Aortic smooth muscle cell (primary cell): Measurements from ENCODE around the gene FLOT1. TPM values are rescaled to one million over a fixed set of nuclear protein-coding genes. Genes with fewer than 3 reads are reported as not detected.

Experiments used
- total RNA-seq: library from RNA; depleted of rRNA; stranded (reverse); fragments of >200 nt; gene quantifications from 2 replicates; pipeline ENCODE4 v1.2.3, GENCODE V29; 2014

Gene FLOT1, protein sequence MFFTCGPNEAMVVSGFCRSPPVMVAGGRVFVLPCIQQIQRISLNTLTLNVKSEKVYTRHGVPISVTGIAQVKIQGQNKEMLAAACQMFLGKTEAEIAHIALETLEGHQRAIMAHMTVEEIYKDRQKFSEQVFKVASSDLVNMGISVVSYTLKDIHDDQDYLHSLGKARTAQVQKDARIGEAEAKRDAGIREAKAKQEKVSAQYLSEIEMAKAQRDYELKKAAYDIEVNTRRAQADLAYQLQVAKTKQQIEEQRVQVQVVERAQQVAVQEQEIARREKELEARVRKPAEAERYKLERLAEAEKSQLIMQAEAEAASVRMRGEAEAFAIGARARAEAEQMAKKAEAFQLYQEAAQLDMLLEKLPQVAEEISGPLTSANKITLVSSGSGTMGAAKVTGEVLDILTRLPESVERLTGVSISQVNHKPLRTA
- 138 and 150 TPM in 2 replicates for total RNA-seq

DNA sequence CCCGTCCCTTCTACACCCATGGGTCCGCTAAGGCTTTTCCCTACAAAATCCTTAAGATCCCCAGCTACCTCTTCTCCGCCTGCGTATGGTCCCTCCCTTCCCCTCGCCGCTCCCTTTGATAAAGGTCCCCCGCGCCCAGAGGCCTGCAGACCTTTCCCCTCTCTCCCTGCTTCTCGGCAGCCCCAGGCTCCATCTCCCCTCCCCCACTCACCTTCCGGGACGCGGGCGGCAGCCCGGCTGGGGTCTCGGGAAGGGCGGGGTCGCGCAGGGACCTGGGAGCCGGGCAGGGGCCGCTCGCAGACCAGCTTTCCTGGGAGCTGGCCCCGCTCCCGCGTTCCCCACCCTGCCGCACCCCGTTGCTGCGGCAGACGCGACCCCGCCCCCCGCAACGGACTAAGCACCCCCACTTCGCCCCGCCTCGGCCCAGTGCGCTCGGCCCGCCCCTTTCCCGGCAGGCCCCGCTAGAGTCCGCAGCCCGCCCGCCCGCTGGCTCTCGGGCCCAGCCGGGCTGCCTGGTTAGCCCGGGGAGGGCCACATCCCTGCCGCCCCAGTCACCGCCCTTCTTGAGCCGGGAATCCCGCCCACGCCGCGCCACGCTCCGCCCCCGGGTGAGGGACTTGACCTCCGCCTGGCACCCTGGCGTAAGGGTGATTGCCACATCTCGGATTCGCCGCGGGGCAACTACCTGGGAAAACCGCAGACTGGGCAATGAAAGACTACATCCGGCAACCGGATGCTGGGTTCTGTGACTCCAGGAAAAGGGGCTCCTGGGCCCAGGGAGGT, at the start of gene FLOT1:
FLOT1 (minus strand) TSS at position 372 of the 783 bp plus-strand sequence. CDS start 498 bp downstream, outside the sequence.

GRCh38 chr6:30744054-30744805, 1.7 kb upstream of the FLOT1 start, which contains the start of gene IER3:
TSS of gene IER3 (minus strand) at chr6:30744547. CDS start at chr6:30744518, 29 bp downstream.

GRCh38 chr6:30719791-30720737, 22.4 kb downstream of the FLOT1 start, which contains the start of gene TUBB:
TSS of gene TUBB (plus strand) at chr6:30720352. CDS start at chr6:30720507, 155 bp downstream.

GRCh38 chr6:30717129-30717844, 25.2 kb downstream of the FLOT1 start, which contains the start of gene MDC1:
TSS of gene MDC1 (minus strand) at chr6:30717281. CDS start at chr6:30715175, 2,106 bp downstream.

DNA sequence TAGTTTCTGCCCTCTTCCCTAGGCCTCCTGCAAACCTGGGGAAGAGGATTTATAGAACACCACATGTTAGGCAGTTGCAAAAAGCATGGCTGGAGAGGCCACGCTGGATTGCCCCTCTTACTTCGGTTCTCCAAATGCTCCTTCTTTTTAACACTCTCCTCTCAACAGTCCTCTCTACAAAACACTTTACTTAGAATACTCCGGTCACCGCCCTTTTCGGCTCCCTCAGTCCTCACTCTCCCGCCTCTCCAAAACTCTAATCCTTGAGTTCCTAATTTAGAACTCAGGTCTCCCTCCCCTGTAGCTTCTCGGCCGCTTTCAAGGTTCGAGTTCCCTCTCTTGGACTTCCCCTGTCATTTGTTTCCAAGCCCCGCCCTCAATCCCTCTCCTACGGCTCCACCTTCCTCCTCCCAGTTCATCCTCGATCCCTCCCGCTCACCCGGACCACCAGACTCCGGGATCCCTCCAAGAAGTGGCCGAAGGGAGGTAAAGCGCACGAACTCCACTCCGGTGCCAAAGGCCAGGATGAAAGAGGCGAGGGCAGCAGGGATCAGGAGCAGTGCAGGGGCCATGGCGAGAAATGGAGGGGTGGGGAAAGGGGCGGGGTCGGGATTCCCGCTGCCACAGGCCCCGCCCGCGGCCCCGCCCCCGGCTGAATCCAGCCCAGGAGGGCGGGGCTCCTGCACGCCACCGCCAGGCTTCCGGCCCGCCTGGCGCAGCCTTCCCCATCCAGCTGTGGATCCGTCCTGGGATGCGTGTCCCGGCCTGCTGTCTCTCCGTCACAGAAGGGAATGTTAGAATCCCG, 51.9 kb downstream of the FLOT1 start, which contains the start of gene NRM:
NRM (minus strand) TSS at position 582 of the 805 bp plus-strand sequence; CDS start at position 572, 10 bp downstream.

DNA sequence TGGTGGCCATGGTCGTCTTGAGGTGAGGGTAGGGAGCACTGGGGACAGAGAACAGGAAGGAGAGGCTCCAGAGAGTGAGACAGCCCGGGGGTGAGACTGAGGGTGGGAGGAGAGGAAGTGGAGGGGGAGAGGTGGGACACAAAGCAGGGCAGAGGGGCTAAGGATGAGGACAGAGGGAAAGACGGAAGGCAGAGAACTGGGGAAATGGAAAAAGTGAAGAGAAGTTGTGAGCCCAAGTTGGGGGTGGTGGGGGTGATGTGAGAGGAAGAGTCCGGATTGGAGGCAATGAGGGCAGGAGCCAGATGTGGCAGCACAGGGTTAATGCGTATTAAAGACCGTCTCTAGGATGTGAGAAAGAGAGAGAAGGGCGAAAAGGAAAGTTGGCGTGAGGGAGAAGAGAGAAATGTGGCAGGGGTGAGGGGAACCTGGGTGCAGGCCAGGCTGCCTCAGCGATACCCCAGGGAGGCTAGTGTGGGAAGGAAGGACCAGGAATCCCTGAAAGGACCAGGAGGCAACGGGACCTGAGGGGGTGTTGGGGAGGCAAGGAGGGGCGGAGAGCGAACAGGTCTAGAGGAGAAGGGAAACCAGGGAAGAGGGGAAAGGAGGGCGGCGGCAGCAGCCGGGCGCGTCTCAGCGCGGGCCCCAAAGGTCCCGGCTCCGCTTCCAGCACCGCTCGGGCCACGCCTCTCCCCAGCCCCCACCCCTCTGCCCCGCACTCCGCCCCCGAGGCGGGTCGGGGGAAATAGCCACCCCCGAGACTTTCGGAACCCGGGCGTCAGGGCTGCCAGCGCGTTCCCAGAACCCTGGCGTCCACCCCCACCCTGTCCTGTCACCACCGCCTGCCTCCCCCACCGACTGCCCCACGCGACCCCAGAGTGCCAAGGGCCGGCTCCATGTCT, 56.2 kb downstream of the FLOT1 start, which contains the start of gene PPP1R18:
PPP1R18 (minus strand) TSS at position 637 of the 899 bp plus-strand sequence; CDS start at position 10, 627 bp downstream.

Other genes starting within 250 kb of the FLOT1 start
- 57.0 and 60.9 TPM in 2 replicates for gene GNL1, start 186.2 kb downstream of the FLOT1 start, total RNA-seq
- gene PRR3, start 185.4 kb downstream of the FLOT1 start, total RNA-seq: 4.5 and 4.7 TPM in 2 replicates
- gene ABCF1, start 171.2 kb downstream of the FLOT1 start, total RNA-seq: 34.1 and 49.5 TPM in 2 replicates
- gene PPP1R10, start 125.4 kb downstream of the FLOT1 start, total RNA-seq: 11.1 and 12.6 TPM in 2 replicates
- 39.6 and 44.9 TPM in 2 replicates for gene MRPS18B, start 124.8 kb downstream of the FLOT1 start, total RNA-seq
- gene ATAT1, start 115.8 kb downstream of the FLOT1 start, total RNA-seq: 2.4 and 3.2 TPM in 2 replicates
- gene C6orf136, start 95.6 kb downstream of the FLOT1 start, total RNA-seq: 1.7 TPM in 2 replicates
- gene DHX16, start 69.7 kb downstream of the FLOT1 start, total RNA-seq: 33.3 and 46.6 TPM in 2 replicates
- 68.2 and 79.1 TPM in 2 replicates for gene PPP1R18, start 56.0 kb downstream of the FLOT1 start, total RNA-seq
- 2.2 and 3.1 TPM in 2 replicates for gene NRM, start 51.7 kb downstream of the FLOT1 start, total RNA-seq
- gene MDC1, start 25.4 kb downstream of the FLOT1 start, total RNA-seq: 4.6 and 5.1 TPM in 2 replicates
- 421 and 431 TPM in 2 replicates for gene TUBB, start 22.3 kb downstream of the FLOT1 start, total RNA-seq
- 14.3 and 32.0 TPM in 2 replicates for gene IER3, start 1.9 kb upstream of the FLOT1 start, total RNA-seq
- gene DDR1, start 141.8 kb upstream of the FLOT1 start, total RNA-seq: 15.2 and 17.1 TPM in 2 replicates
- 5.9 and 8.0 TPM in 2 replicates for gene GTF2H4, start 165.5 kb upstream of the FLOT1 start, total RNA-seq
- gene VARS2, start 171.6 kb upstream of the FLOT1 start, total RNA-seq: 12.4 and 16.8 TPM in 2 replicates
- gene SFTA2, start 189.5 kb upstream of the FLOT1 start, total RNA-seq: not detected in 2 replicates
- not detected in 2 replicates for gene MUCL3, start 198.3 kb upstream of the FLOT1 start, total RNA-seq
- gene MUC21, start 241.0 kb upstream of the FLOT1 start, total RNA-seq: not detected in 2 replicates